Stimulated activated CD4-positive, alpha-beta T cell treated with anti-CD3 and anti-CD28 coated beads, Interleukin-12 subunit alpha, Interleukin-12 subunit beta, amount 100 ng/mL, for 48 hours (primary cell): ENCODE data around the gene ST6GALNAC2.
"Not testable (repeated sequence)": the region's sequence is repeated elsewhere in the genome, so short reads cannot be mapped to it uniquely, and the experiment has no call there.

ENCODE experiments used
- DNase-seq, 3 donors: peaks; one replicate each; pipeline ENCODE4 v3.0.0-alpha.2; 2020; ENCODE audit warnings: low read depth in 2 of 3, low spot score in 1 of 3

ST6GALNAC2 gene

DNA sequence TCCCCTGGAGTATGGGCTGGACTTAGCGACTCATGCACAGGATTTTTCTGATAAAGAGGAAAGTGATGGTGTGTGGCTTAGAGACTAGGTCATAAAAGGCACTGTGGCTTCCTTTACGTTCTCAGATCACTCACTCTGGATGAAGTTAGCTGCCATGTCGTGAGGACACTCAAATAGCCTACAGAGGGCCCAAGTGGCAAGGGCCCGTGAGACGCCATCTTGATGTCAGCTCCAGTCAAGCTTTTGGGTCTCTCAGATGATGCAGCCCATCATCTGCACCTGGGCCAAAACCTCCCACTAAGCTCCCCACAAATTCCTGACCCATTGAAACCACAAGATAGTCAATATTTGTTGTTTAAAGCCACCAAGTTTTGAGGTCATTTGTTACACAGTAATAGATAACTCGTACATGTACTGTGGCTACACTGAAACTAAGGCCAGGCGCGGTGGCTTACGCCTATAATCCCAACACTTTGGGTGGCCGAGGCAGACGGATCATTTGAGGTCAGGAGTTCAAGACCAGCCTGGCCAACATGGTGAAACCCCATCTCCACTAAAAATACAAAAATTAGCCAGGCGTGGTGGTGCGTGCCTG, 14.7 kb downstream of the ST6GALNAC2 start:
- DNase-seq, result no peak

DNA sequence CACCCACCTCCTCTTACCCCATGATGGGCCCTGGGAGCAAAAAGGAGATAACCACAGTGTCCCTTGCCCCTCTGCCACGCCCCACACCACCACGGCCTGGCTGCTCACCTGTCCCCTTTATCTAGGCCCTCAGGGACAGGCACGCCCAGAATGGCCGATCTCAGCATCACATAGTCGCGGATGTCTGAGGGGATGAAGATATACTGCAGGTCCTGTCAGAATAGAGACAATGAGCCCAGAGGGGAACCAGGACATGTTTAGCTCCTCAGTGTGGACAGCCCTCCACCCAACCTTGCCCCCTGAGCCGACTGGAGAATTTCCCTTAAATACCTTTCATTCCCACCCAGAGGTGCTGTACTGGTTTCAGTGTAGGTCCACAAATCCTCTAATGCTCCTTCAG, 15.2 kb downstream of the ST6GALNAC2 start:
- no peak for DNase-seq

DNA sequence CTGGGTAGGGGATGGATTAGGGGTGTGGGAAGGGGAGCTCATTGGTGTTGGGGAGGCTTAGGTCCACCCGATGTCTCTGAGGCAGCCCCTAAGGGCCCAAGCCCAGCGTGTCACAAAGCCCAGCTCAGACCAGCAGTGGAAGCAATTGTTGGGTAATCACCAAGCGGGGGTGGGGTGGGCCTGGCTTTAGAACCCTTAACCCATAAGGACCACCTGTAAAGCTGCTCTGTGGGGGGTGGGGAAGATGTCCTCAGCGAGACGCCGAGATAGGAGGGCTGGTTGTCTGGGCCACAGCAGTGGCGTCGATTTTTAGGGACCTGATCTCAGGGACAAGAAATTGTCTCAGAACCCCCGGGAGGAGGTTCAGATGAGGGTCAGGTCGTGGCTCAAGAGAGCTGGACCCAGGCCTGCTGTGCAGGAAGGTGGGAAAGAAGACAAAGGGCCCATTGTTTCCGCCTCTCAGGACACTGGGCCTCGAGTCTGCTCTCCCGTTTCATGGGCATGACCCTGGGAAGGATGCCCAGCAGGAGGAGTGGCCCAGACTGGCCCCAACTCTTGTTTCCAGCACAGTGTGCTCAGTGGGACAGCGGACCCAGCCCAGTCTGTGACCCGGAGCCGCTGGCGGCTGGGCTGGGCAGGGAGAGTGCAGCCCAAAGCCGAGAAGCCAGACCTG, 15.9 kb downstream of the ST6GALNAC2 start:
- DNase-seq, result no peak

GRCh38 chr17:76568811-76569221, 16.8 kb downstream of the ST6GALNAC2 start:
- no peak for DNase-seq

DNA sequence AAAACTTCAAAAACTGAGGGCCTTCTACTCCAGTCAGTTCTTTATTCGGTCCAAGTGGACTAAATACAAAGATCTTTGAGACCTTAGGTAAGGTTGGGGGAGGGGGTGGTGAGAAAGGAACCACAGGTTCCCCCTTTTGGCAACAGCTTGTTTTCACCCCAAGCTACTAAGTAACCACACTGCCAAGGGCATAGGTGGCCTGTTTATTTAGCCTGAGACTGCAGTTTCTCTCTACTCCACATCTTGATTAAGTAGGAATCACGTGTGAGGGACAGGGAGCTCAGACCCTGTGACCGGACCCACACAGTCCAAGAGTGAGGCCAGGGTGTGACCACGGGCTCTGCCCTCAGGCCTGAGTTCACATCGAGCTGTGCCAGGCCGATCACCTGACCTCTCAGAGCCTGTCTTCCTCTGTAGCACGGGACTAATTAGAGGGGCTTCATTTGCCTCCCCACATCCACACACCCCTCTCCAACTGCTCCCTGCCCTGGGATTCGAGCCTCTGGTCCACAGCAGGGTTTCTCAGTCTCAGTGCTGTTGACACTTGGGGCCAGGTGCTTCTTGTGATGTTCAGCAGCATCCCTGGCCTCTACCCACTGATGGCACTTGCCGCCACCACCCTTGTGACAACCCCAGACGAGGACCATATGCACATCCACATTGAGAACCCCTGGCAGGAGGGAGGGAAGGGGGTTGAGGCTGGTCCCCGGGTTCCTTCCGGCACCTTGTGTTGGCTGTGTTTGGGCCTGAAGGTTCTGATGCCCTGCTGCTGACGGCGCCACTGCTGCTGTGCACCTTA, 17.8 kb downstream of the ST6GALNAC2 start:
- no peak for DNase-seq

- DNase-seq, result no peak
Measured at GRCh38 chr17:76566988-76567431, 18.6 kb downstream of the ST6GALNAC2 start.

DNA sequence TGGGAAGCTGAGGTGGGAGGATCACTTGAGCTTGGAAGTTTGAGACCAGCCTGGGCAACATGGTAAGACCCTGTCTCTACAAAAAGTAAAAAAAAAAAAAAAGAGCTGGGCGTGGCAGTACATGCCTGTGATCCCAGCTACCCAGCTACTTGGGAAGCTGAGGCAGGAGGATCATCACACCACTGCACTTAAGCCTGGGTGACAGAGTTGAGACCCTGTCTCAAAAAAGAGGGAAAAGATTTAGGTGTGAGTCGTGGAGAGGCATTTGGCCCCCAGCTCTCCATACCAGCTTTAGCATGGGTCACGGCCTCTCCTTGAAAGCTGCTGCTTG, 19.1 kb downstream of the ST6GALNAC2 start:
- no peak for DNase-seq

DNA sequence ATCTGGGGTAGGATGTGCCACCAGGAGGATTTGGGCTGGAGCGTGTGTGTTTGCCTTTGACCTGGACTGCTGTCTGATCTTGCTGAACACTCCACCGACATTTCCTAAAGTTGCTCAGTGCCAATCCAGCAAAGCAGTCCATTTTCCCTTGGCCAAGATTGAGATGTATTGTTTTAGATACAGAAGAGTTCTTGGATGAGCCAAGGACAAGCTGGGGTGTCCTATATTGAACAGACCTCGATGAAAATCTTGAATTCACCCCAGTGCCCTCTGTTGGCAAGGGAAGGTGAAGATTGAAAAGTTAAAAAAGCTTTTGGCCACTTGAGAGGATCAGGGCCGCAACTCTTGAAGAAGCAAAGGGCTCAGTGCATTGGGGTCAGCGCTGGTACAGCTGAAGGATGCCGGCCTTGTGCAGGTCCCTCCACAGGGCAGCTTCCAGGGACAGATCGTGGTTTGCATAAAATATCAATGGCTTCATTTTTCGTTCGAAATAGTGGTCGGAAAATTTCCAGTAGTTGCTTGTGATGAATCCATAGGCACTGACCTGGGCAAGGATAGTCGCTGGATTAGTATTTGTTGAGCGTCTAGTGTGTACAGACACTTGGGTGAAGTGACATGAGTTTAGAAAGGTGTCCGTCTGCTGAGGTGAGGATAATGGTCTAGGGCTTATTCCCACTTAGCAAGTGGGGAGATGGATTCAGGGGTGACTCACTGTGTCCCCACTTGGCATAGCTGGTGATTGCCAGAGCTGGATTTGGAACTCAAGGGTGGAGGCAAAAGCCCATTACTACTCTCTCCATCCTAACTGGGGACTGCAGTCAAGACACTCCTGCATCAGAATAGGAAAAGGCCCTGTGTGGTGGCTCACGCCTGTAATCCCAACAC, 19.7 kb downstream of the ST6GALNAC2 start:
- no peak for DNase-seq

GRCh38 chr17:76564991-76565727, 20.5 kb downstream of the ST6GALNAC2 start:
- not testable (repeated sequence) for DNase-seq

GRCh38 chr17:76563359-76563758, 22.3 kb downstream of the ST6GALNAC2 start:
- not testable (repeated sequence) for DNase-seq

DNA sequence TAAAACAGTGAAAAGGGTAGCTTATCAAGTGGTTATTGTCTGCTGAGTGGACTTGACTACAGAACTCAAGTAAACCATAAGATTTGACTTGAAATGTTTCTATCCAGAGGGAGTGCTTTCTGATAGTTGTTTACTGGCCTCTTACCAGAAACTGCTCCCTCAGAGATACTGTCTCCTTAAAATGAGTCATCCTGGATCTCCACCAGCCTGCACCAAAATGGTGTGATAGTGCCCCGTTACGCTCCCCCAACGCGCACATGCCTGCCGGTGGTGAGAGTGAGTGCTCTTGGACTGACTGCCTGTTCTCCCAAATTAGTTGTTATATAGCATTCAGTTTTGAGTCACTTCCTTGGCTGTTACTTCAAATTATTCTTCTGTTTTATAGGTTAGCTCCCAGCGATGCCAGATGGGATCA, 22.9 kb downstream of the ST6GALNAC2 start:
- no peak for DNase-seq

DNA sequence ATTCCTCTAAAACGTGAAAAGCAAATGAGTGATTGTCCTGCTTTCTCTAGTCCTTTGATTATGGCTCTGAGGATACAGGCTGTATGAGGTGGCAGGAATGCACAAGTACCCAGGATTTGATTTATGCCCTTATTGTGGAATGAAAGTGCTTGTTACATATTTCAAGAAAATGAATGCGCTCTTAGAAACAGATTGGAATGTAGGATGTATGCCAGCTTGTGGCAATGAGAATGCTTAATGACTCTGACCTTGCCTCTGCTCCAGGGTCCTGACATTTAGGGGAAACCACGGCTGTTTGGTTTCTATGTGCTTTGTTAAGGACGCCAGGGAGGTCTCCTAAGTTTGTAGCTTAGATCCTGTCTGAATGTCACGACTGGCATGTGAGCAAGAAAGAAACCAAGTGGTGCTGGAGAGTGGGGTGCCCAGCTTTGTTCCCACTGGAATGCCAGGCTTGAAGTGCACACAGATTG, 23.8 kb downstream of the ST6GALNAC2 start:
- no peak for DNase-seq

GRCh38 chr17:76561332-76561731, 24.3 kb downstream of the ST6GALNAC2 start:
- DNase-seq, result no peak

DNA sequence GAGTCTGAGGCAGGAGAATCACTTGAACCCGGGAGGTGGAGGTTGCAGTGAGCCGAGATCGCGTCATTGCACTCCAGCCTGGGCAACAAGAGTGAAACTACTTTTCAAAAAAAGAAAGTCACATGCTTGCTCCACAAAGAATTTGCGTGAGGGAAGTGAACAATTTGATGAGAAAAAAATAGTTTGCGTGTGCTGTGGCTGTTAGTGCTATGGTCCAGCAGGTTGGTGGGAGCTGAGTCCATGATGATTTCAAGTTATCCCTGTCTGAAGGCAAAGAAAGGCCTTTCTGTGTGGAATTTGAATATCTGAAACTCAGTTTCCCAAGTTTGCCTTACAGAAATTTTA, 24.8 kb downstream of the ST6GALNAC2 start:
- DNase-seq, result no peak

DNA sequence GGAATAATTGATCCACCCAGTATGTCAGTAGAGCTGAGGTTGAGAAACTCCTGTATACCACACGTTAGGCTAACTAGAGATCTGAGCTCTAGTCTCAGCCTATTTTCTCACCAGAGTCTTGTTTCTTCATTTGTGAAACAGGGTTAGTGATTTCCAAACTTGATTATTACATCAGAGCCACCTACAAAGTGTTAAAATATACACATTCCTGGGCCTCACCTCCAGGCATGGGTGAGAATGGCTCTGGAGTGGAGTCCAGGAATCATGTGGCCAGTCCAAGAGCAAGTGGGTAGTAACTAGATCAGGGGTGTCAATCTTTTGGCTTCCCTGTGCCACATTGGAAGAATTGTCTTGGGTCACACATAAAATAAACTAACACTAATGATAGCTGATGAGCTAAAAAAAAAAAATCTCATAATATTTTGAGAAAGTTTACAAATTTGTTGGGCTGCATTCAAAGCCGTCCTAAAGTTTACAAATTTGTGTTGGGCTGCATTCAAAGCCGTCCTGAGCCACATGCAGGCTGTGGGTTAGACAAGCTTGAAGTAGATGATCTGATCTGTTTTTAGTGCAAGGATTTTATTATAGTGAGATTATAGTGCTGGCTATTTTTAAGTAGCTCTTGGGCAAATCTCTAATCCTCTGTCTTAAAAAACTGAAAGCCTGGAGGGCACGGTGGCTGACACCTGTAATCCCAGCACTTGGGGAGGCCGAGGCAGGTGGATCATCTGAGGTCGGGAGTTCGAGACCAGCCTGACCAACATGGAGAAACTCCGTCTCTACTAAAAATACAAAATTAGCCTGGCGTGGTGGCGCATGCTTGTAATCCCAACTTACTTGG, 25.4 kb downstream of the ST6GALNAC2 start:
- no peak for DNase-seq

DNA sequence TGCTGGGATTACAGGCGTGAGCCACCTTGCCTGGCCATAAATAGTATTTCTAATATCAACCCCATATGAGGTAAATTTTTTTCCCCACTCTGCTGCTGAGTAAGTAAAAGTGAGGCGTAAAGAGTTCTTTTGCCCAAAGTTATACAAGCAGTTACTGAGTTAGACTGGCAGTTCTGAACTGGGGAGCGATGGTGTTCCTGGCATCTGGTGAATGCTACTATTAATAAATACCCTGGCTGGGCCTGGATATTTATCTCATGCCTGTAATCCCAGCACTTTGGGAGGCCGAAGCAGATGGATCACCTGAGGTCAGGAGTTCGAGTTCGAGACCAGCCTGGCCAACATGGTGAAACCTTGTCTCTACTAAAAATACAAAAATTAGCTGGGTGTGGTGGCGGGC, 26.2 kb downstream of the ST6GALNAC2 start:
- not testable (repeated sequence) for DNase-seq

- no peak for DNase-seq
Measured at GRCh38 chr17:76558198-76559095, 27.2 kb downstream of the ST6GALNAC2 start.

GRCh38 chr17:76557368-76558197, 28.1 kb downstream of the ST6GALNAC2 start:
- peak; percentile 91 to 95 (median 92) for DNase-seq
